Trophoblast cell (in vitro differentiated cells and primary cell): ENCODE data around the gene PSMD2.
A peak's percentile ranks its signal among the peaks of the same experiment; 100 is the strongest.

Experiments
- DNase-seq, 2 donors: peaks; one replicate each; pipeline ENCODE4 v3.0.0-alpha.2; 2016
- H2AFZ ChIP-seq: 2 replicates; pipeline ENCODE4 v1.6.1; 2013; ENCODE audit warnings: low read length, moderate library complexity, mild to moderate bottlenecking; ENCODE audit not compliant: insufficient read depth, poor library complexity
- H2AK5ac ChIP-seq: 2 replicates; pipeline ENCODE4 v1.6.1; 2013; ENCODE audit warnings: mild to moderate bottlenecking, low read length
- H2BK120ac ChIP-seq: 2 replicates; pipeline ENCODE4 v1.6.1; 2013; ENCODE audit warnings: low read length, mild to moderate bottlenecking, moderate library complexity; ENCODE audit not compliant: insufficient read depth, poor library complexity
- H2BK12ac ChIP-seq: 2 replicates; pipeline ENCODE4 v1.6.1; 2013; ENCODE audit warnings: mild to moderate bottlenecking, low read length, moderate library complexity
- H2BK5ac ChIP-seq: 2 replicates; pipeline ENCODE4 v1.6.1; 2013; ENCODE audit warnings: low read length, low read depth, moderate library complexity, mild to moderate bottlenecking; ENCODE audit not compliant: poor library complexity
- H3K14ac ChIP-seq: 2 replicates; pipeline ENCODE4 v1.6.1; 2013; ENCODE audit warnings: mild to moderate bottlenecking, low read length
- H3K18ac ChIP-seq: 2 replicates; pipeline ENCODE4 v1.6.1; 2013; ENCODE audit warnings: mild to moderate bottlenecking, low read length
- H3K23ac ChIP-seq: 2 replicates; pipeline ENCODE4 v1.6.1; 2013; ENCODE audit warnings: low read length
- H3K27ac ChIP-seq: 2 replicates; pipeline ENCODE4 v1.5.1; 2013; ENCODE audit warnings: low read depth, mild to moderate bottlenecking, inconsistent platforms, low read length, moderate library complexity
- H3K27me3 ChIP-seq: 2 replicates; pipeline ENCODE4 v1.6.1; 2013; ENCODE audit warnings: inconsistent platforms, mild to moderate bottlenecking, low read length, moderate library complexity; ENCODE audit not compliant: insufficient read depth
- H3K36me3 ChIP-seq, 2 experiments: 1 replicate in 1 of 2; 2 replicates in 1 of 2; pipeline ENCODE4 v1.6.1; 2013; ENCODE audit warnings: low read length in 2 of 2, mild to moderate bottlenecking in 2 of 2, moderate library complexity in 1 of 2; ENCODE audit not compliant: insufficient read depth in 2 of 2, control insufficient read depth in 1 of 2
- H3K4ac ChIP-seq: 2 replicates; pipeline ENCODE4 v1.6.1; 2013; ENCODE audit warnings: low read depth, mild to moderate bottlenecking, low read length, moderate library complexity
- H3K4me1 ChIP-seq, 2 experiments: 1 replicate in 1 of 2; 2 replicates in 1 of 2; pipeline ENCODE4 v1.6.1; 2013; ENCODE audit warnings: low read length in 2 of 2, mild to moderate bottlenecking in 2 of 2, moderate library complexity in 1 of 2; ENCODE audit not compliant: insufficient read depth in 2 of 2, control insufficient read depth in 1 of 2
- H3K4me2 ChIP-seq: 2 replicates; pipeline ENCODE4 v1.6.1; 2013; ENCODE audit warnings: inconsistent platforms, mild to moderate bottlenecking, low read length, moderate library complexity
- H3K4me3 ChIP-seq: 2 replicates; pipeline ENCODE4 v1.5.1; 2013; ENCODE audit warnings: mild to moderate bottlenecking, low read depth, low read length, inconsistent platforms
- H3K79me1 ChIP-seq: one replicate; pipeline ENCODE4 v1.6.1; 2013; ENCODE audit warnings: low read length
- H3K79me2 ChIP-seq: 2 replicates; pipeline ENCODE4 v1.6.1; 2013; ENCODE audit warnings: low read length, mild to moderate bottlenecking; ENCODE audit not compliant: control insufficient read depth, insufficient read depth, poor library complexity
- H3K9ac ChIP-seq: 2 replicates; pipeline ENCODE4 v1.6.1; 2013; ENCODE audit warnings: mild to moderate bottlenecking, low read length
- H3K9me3 ChIP-seq: 2 replicates; pipeline ENCODE4 v1.6.1; 2013; ENCODE audit warnings: low read depth, mild to moderate bottlenecking, control low read depth, inconsistent platforms, low read length; ENCODE audit not compliant: insufficient read depth
- H4K12ac ChIP-seq: 2 replicates; pipeline ENCODE4 v1.6.1; 2013; ENCODE audit warnings: low read depth, mild to moderate bottlenecking, low read length, moderate library complexity
- H4K8ac ChIP-seq: 2 replicates; pipeline ENCODE4 v1.6.1; 2013; ENCODE audit warnings: low read depth, mild to moderate bottlenecking, low read length, moderate library complexity
- H4K91ac ChIP-seq: one replicate; pipeline ENCODE4 v1.6.1; 2013; ENCODE audit warnings: low read depth, mild to moderate bottlenecking, low read length, moderate library complexity
- WGBS: extraction: QIAGEN DNeasy Blood & Tissue Kit; methylation state at CpG from one replicate; pipeline ENCODE4 v1.1.7; 2013; ENCODE audit warnings: missing lambda C conversion rate; ENCODE audit not compliant: insufficient read length, insufficient coverage; ENCODE audit errors: extremely low coverage; 5-methylcytosine and 5-hydroxymethylcytosine counted together

PSMD2 gene

DNA sequence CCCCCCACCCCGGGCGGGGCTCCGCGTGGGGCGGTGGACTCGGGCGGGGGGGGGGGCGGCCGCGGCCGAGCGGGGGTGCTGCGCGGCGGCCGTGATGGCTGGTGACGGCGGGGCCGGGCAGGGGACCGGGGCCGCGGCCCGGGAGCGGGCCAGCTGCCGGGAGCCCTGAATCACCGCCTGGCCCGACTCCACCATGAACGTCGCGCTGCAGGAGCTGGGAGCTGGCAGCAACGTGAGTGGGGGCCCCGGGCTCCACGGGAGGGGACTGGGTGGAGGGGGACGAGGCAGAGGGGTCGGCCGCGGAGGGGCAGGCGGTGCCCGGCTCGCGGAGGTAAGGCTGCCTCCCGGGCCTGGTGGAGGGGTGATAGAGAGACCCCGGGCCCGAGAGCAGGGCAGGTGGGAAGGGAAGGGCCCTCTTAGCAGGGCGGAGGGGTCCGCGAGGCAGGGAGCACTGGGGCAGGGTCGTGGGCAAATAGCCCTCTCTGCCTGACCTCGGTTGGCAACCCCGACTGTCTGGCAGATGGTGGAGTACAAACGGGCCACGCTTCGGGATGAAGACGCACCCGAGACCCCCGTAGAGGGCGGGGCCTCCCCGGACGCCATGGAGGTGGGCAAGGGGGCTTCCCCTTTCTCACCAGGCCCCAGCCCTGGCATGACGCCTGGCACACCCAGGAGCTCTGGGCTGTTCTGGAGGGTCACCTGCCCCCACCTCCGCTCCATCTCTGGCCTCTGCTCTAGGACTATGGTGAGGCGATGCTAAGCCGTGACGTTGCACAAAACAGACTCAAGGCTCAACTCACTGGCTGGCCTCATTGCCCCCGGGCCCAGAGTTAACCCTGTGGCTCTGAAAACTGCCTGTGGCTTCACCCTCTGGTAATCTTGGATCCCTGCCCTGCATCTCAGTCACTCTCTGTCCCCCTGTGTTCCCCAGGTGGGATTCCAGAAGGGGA lies 22.8 kb upstream of the PSMD2 start, which contains the start of gene ECE2:
Gene ECE2 (plus strand): TSS at position 62 of the 950 bp plus-strand sequence. CDS start 132 bp downstream, at position 194.
- H3K79me2 ChIP-seq: no peaks in the 10 kb centered on the region
- no peak within 1 kb of the TSS for H2BK5ac ChIP-seq
- no peak within 1 kb of the TSS for H2AFZ ChIP-seq
- H3K9me3 ChIP-seq: peaks cover 7% of the 10 kb centered on the region
- no CpG with 5 or more reads among the region's 65 CpGs for WGBS
- H3K36me3 ChIP-seq: no peaks in the 10 kb centered on the region
- H3K18ac ChIP-seq: no peak within 1 kb of the TSS
- H3K4me2 ChIP-seq: no peak within 1 kb of the TSS
- no peak within 1 kb of the TSS for H3K23ac ChIP-seq
- no peak within 1 kb of the TSS for H2AK5ac ChIP-seq
- H2BK120ac ChIP-seq: no peak within 1 kb of the TSS
- no peaks in the 10 kb centered on the region for H3K4me1 ChIP-seq
- peaks cover 25% of the 10 kb centered on the region for H3K27me3 ChIP-seq
- H3K9ac ChIP-seq: no peak within 1 kb of the TSS
- H3K14ac ChIP-seq: no peak within 1 kb of the TSS
- H3K4me3 ChIP-seq: peak within 1 kb of the TSS; percentile 55
- no peak within 1 kb of the TSS for H2BK12ac ChIP-seq
- no peak within 1 kb of the TSS for H3K27ac ChIP-seq
- no peak within 1 kb of the TSS for H3K4ac ChIP-seq
- no peaks in the 10 kb centered on the region for H3K79me1 ChIP-seq
- no peak within 1 kb of the TSS for H4K8ac ChIP-seq
- no peak for DNase-seq
- no peak within 1 kb of the TSS for H4K91ac ChIP-seq
- no peak within 1 kb of the TSS for H4K12ac ChIP-seq

DNA sequence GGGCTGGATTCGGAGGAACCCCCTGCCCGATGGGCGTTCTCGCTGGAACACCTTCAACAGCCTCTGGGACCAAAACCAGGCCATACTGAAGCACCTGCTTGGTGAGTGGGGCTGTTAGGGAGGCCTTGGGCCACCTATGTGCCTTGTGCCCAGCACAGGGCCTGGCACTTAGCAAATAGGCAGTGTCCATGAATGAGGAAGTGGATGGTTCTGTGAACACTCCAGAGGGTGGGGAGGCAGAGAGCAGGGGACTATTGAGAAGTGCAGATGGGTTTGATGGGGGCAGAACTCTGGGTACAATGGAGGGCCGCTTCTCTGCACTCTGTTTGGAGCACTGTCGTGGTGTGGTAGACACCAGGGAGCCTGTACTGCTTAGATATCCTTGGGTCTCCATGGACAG lies 21.7 kb upstream of the PSMD2 start:
- no peaks in the 10 kb centered on the region for H3K36me3 ChIP-seq

DNA sequence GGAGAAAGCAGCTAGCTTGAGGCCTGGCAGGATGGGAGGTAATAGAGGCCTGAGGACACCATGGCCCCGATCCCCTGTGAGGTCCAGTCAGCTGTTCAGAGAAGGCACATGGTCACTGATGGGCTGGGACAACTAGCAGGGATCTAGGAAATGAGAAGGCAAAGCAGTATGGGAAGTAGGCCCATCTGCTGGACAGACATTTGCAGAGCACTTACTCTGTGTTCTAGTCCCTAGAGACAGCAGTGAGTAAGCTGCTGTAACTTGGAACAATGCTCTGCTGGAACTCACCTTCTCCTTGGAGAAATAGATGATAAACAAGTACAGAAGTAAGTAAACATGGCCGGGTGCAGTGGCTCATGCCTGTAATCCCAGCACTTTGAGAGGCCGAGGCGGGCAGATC lies 16.1 kb upstream of the PSMD2 start:
- peaks cover 2% of the 10 kb centered on the region for H3K27me3 ChIP-seq
- H3K4me1 ChIP-seq: no peaks in the 10 kb centered on the region
- no peak overlapping the region for H3K18ac ChIP-seq
- no peak overlapping the region for H3K23ac ChIP-seq
- H4K12ac ChIP-seq: no peak overlapping the region
- H3K4me2 ChIP-seq: no peak overlapping the region
- no peak overlapping the region for H3K4ac ChIP-seq
- no peaks in the 10 kb centered on the region for H3K79me1 ChIP-seq
- H2AFZ ChIP-seq: no peak overlapping the region
- no peak overlapping the region for H3K14ac ChIP-seq
- no peak for DNase-seq
- WGBS: no CpG with 5 or more reads among the region's 4 CpGs
- peaks cover 2% of the 10 kb centered on the region for H3K9me3 ChIP-seq
- no peak overlapping the region for H3K27ac ChIP-seq
- H3K36me3 ChIP-seq: no peaks in the 10 kb centered on the region
- no peak overlapping the region for H3K4me3 ChIP-seq
- H3K9ac ChIP-seq: no peak overlapping the region
- no peaks in the 10 kb centered on the region for H3K79me2 ChIP-seq
- no peak overlapping the region for H4K8ac ChIP-seq
- no peak overlapping the region for H2AK5ac ChIP-seq
- H2BK12ac ChIP-seq: no peak overlapping the region
- H2BK120ac ChIP-seq: no peak overlapping the region
- no peak overlapping the region for H2BK5ac ChIP-seq
- H4K91ac ChIP-seq: no peak overlapping the region

More for the DNA sequence above, 21.7 kb upstream of the PSMD2 start:
- Histone ChIP-seq H3K79me2 (no peaks in the 10 kb centered on the region), H3K9ac (no peak overlapping the region), H2AK5ac (no peak overlapping the region), H2BK12ac (no peak overlapping the region), H4K8ac (no peak overlapping the region), H3K4me3 (no peak overlapping the region), H2BK120ac (no peak overlapping the region), H3K9me3 (peaks cover 7% of the 10 kb centered on the region), H4K91ac (no peak overlapping the region), H3K4ac (no peak overlapping the region), H3K79me1 (no peaks in the 10 kb centered on the region), H3K27ac (no peak overlapping the region), H2AFZ (no peak overlapping the region), H3K14ac (no peak overlapping the region), H2BK5ac (no peak overlapping the region), H3K23ac (no peak overlapping the region), H4K12ac (no peak overlapping the region), H3K27me3 (peaks cover 25% of the 10 kb centered on the region), H3K4me1 (no peaks in the 10 kb centered on the region), H3K4me2 (no peak overlapping the region), H3K18ac (no peak overlapping the region)
- no peak for DNase-seq
- no CpG with 5 or more reads among the region's 6 CpGs for WGBS

DNA sequence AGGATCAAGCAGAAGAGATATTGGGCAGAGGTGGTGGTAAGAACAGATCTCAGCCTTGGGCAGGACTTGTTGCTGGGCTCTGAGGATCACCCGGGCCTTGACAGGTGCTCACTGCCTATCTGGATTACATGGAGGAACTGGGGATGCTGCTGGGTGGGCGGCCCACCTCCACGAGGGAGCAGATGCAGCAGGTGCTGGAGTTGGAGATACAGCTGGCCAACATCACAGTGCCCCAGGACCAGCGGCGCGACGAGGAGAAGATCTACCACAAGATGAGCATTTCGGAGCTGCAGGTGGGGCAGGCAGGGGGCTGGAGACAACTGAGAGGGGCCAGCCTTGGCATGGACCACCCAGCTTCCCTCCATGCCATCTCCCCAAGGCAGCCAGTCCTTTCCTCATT lies 15.4 kb upstream of the PSMD2 start:
- Histone ChIP-seq H3K9me3 (peaks cover 2% of the 10 kb centered on the region), H3K27ac (no peak overlapping the region), H3K14ac (no peak overlapping the region), H3K4me1 (no peaks in the 10 kb centered on the region), H2AK5ac (no peak overlapping the region), H2BK5ac (no peak overlapping the region), H3K36me3 (no peaks in the 10 kb centered on the region), H3K4ac (no peak overlapping the region), H2BK12ac (no peak overlapping the region), H2AFZ (no peak overlapping the region), H3K4me2 (no peak overlapping the region), H3K18ac (no peak overlapping the region), H4K8ac (no peak overlapping the region), H3K27me3 (no peaks in the 10 kb centered on the region), H3K79me2 (no peaks in the 10 kb centered on the region), H3K23ac (no peak overlapping the region), H2BK120ac (no peak overlapping the region), H3K79me1 (no peaks in the 10 kb centered on the region), H3K9ac (no peak overlapping the region), H4K12ac (no peak overlapping the region), H3K4me3 (no peak overlapping the region), H4K91ac (no peak overlapping the region)
- WGBS: no CpG with 5 or more reads among the region's 8 CpGs
- no peak for DNase-seq
